AG04449 (cell line): ENCODE results near the gene NRXN2.

Source experiments
- CTCF ChIA-PET: fragments of 350-600 bp; formaldehyde crosslinking; extraction: SDS; loops from one replicate; lab custom pipeline; 2021; ENCODE audit warnings: antibody characterized with exemption; lab: Yijun Ruan, JAX
- POLR2A ChIA-PET: fragments of 400-600, 350-600 bp; formaldehyde crosslinking; extraction: SDS; loops from one replicate; lab custom pipeline; 2020; ENCODE audit warnings: antibody characterized with exemption, inconsistent platforms; lab: Yijun Ruan, JAX
- DNase-seq: peaks from one replicate; pipeline ENCODE4 v3.0.0-alpha.2; 2010; ENCODE audit warnings: low read depth, low spot score
- H3K4me3 ChIP-seq: 2 replicates; pipeline ENCODE4 v1.5.1; 2011; ENCODE audit warnings: low read depth, mild to moderate bottlenecking, control low read depth, low read length
- CTCF ChIP-seq: IDR thresholded peaks from one replicate; pipeline ENCODE4 v1.5.1; 2011; ENCODE audit warnings: mild to moderate bottlenecking, moderate library complexity, low read length, control low read depth, inconsistent platforms; ENCODE audit not compliant: insufficient read depth; ENCODE audit errors: missing control alignments

The NRXN2 gene

GRCh38 chr11:64713016-64713707, 9.8 kb downstream of the NRXN2 start:
- CTCF ChIA-PET = interaction anchor here (1.0 kb wide), 1 partner anchor 25 kb away, joined by 5 read pairs; no protein-coding TSS in a partner anchor
- POLR2A ChIA-PET = no interaction called here
- H3K4me3 ChIP-seq = no peak overlapping the region

GRCh38 chr11:64712430-64713015, 10.5 kb downstream of the NRXN2 start:
- no peak for TF ChIP-seq CTCF
- DNase-seq = no peak
- no peak overlapping the region for H3K4me3 ChIP-seq
- ChIA-PET POLR2A (no interaction called here), CTCF (interaction anchor here (1.0 kb wide), 1 partner anchor 24 kb away, joined by 5 read pairs; no protein-coding TSS in a partner anchor)

More at GRCh38 chr11:64713016-64713707, 9.8 kb downstream of the NRXN2 start:
- no peak for TF ChIP-seq CTCF
- no peak for DNase-seq

- no peak for TF ChIP-seq CTCF
- H3K4me3 ChIP-seq = no peak overlapping the region
- ChIA-PET POLR2A (no interaction called here), CTCF (no interaction called here)
- DNase-seq = no peak
Measured at GRCh38 chr11:64711956-64712362, 11.0 kb downstream of the NRXN2 start.

- DNase-seq = no peak
- ChIA-PET POLR2A (no interaction called here), CTCF (interaction anchor here (9.5 kb wide), 1 partner anchor 22 kb away, joined by 79 read pairs; no protein-coding TSS in a partner anchor)
- H3K4me3 ChIP-seq = no peak overlapping the region
- no peak for TF ChIP-seq CTCF
Measured at GRCh38 chr11:64711138-64711955, 11.7 kb downstream of the NRXN2 start.

- ChIA-PET POLR2A (no interaction called here), CTCF (interaction anchor here (0.6 to 9.5 kb wide), 4 partner anchors 9 to 618 kb away, joined by 3 to 79 read pairs (median 6); no protein-coding TSS in a partner anchor)
- TF ChIP-seq CTCF = no peak
- H3K4me3 ChIP-seq = no peak overlapping the region
- no peak for DNase-seq
Measured at GRCh38 chr11:64710418-64711137, 12.4 kb downstream of the NRXN2 start.
